H1 (cell line): Measurements from ENCODE around the gene TNS3.

Experiments
- CTCF ChIP-seq, 3 experiments: IDR thresholded peaks; 1 replicate in 2 of 3; 2 replicates in 1 of 3; pipeline versions ENCODE4 v1.5.1 to v1.6.1; 2011; ENCODE audit warnings: low read length in 3 of 3, mild to moderate bottlenecking in 3 of 3, inconsistent platforms in 2 of 3, low read depth in 1 of 3, moderate library complexity in 1 of 3; ENCODE audit not compliant: insufficient read depth in 1 of 3; ENCODE audit errors: control extremely low read depth in 1 of 3
- HDAC2 ChIP-seq, 2 experiments: fragments of 300-600 bp in 1 of 2; sonication (generic) in 1 of 2; IDR thresholded peaks; 2 replicates each; pipeline ENCODE4 v1.6.1; 2011 to 2012; ENCODE audit warnings: low read depth in 2 of 2, low read length in 2 of 2, mild to moderate bottlenecking in 2 of 2, moderate library complexity in 2 of 2, borderline replicate concordance in 1 of 2, inconsistent platforms in 1 of 2

- no peak for TF ChIP-seq HDAC2 (IDR thresholded peaks at IDR 0.05; ENCODE audit: borderline replicate concordance in 1 of 2, low read depth in 2 of 2, low read length in 2 of 2)
- TF ChIP-seq CTCF (IDR thresholded peaks at IDR 0.05; ENCODE audit: control extremely low read depth in 1 of 3, insufficient read depth in 1 of 3, low read depth in 1 of 3, low read length in 3 of 3), result no peak
Observed at GRCh38 chr7:47303014-47303694, 278.8 kb downstream of the TNS3 start.
